Measurements from ENCODE around the gene CLDND1.

- TF ChIP-seq JUND (IDR thresholded peaks at IDR 0.05) (no peak), REST (IDR thresholded peaks at IDR 0.05) (no peak), SP1 (IDR thresholded peaks at IDR 0.05) (no peak), GABPA (IDR thresholded peaks at IDR 0.05 in 1 of 2, conservative IDR thresholded peaks at IDR 0.05 in 1 of 2) (no peak), NR2F2 (IDR thresholded peaks at IDR 0.05) (no peak), RAD21 (IDR thresholded peaks at IDR 0.05) (no peak), TAF1 (conservative IDR thresholded peaks at IDR 0.05) (no peak), RXRA (IDR thresholded peaks at IDR 0.05) (no peak), EGR1 (IDR thresholded peaks at IDR 0.05; ENCODE audit: low read depth in 2 of 2) (no peak), YY1 (IDR thresholded peaks at IDR 0.05) (no peak)
- TF ChIP-seq, protein P1, sequence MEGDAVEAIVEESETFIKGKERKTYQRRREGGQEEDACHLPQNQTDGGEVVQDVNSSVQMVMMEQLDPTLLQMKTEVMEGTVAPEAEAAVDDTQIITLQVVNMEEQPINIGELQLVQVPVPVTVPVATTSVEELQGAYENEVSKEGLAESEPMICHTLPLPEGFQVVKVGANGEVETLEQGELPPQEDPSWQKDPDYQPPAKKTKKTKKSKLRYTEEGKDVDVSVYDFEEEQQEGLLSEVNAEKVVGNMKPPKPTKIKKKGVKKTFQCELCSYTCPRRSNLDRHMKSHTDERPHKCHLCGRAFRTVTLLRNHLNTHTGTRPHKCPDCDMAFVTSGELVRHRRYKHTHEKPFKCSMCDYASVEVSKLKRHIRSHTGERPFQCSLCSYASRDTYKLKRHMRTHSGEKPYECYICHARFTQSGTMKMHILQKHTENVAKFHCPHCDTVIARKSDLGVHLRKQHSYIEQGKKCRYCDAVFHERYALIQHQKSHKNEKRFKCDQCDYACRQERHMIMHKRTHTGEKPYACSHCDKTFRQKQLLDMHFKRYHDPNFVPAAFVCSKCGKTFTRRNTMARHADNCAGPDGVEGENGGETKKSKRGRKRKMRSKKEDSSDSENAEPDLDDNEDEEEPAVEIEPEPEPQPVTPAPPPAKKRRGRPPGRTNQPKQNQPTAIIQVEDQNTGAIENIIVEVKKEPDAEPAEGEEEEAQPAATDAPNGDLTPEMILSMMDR (IDR thresholded peaks at IDR 0.05; ENCODE audit: low read depth, low read length, missing input control): no peak
- TF ChIP-seq, protein P2, sequence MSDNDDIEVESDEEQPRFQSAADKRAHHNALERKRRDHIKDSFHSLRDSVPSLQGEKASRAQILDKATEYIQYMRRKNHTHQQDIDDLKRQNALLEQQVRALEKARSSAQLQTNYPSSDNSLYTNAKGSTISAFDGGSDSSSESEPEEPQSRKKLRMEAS (IDR thresholded peaks at IDR 0.05): no peak
- TF ChIP-seq, protein P3, sequence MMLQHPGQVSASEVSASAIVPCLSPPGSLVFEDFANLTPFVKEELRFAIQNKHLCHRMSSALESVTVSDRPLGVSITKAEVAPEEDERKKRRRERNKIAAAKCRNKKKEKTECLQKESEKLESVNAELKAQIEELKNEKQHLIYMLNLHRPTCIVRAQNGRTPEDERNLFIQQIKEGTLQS (IDR thresholded peaks at IDR 0.05): no peak
These were observed 9.6 kb upstream of the CLDND1 start for GRCh38 chr3:98532275-98532637.

Data from liver (tissue), 3 donors.